Measurements from ENCODE around the gene IFTAP. TPM values are rescaled to one million over a fixed set of nuclear protein-coding genes. Genes with fewer than 3 reads are reported as not detected.
"Not testable (repeated sequence)": the region's sequence is repeated elsewhere in the genome, so short reads cannot be mapped to it uniquely, and the experiment has no call there.

The IFTAP gene
- total RNA-seq, 1 donor from 2014 or later: 13.0 TPM

- no peak overlapping the region for H3K4me3 ChIP-seq
- no peaks in the 10 kb centered on the region for H3K9me3 ChIP-seq
- no peaks in the 10 kb centered on the region for H3K36me3 ChIP-seq
- H3K4me1 ChIP-seq: no peaks in the 10 kb centered on the region
- no peak for DNase-seq (ENCODE audit: extremely low spot score in 2 of 2)
- intact Hi-C loops (cut with DNase I): no loop called here
- TF ChIP-seq CTCF (IDR thresholded peaks at IDR 0.05) (no peak), POLR2AphosphoS5 (IDR thresholded peaks at IDR 0.05; ENCODE audit: insufficient read depth in 1 of 2, low read depth in 1 of 2) (no peak), POLR2A (IDR thresholded peaks at IDR 0.05) (no peak)
- H3K27me3 ChIP-seq: no peaks in the 10 kb centered on the region
- no peak overlapping the region for H3K27ac ChIP-seq
Observed at GRCh38 chr11:36628765-36629244, 34.5 kb downstream of the IFTAP start.

- Histone ChIP-seq H3K27ac (no peak overlapping the region), H3K4me3 (no peak overlapping the region), H3K4me1 (no peaks in the 10 kb centered on the region), H3K36me3 (no peaks in the 10 kb centered on the region), H3K27me3 (no peaks in the 10 kb centered on the region), H3K9me3 (no peaks in the 10 kb centered on the region)
- TF ChIP-seq CTCF (IDR thresholded peaks at IDR 0.05) (no peak), POLR2AphosphoS5 (IDR thresholded peaks at IDR 0.05; ENCODE audit: insufficient read depth in 1 of 2, low read depth in 1 of 2) (no peak), POLR2A (IDR thresholded peaks at IDR 0.05) (no peak)
- DNase-seq (ENCODE audit: extremely low spot score in 2 of 2): no peak
- intact Hi-C loops (cut with DNase I): no loop called here
Observed at GRCh38 chr11:36631774-36632173, 37.5 kb downstream of the IFTAP start.

DNA sequence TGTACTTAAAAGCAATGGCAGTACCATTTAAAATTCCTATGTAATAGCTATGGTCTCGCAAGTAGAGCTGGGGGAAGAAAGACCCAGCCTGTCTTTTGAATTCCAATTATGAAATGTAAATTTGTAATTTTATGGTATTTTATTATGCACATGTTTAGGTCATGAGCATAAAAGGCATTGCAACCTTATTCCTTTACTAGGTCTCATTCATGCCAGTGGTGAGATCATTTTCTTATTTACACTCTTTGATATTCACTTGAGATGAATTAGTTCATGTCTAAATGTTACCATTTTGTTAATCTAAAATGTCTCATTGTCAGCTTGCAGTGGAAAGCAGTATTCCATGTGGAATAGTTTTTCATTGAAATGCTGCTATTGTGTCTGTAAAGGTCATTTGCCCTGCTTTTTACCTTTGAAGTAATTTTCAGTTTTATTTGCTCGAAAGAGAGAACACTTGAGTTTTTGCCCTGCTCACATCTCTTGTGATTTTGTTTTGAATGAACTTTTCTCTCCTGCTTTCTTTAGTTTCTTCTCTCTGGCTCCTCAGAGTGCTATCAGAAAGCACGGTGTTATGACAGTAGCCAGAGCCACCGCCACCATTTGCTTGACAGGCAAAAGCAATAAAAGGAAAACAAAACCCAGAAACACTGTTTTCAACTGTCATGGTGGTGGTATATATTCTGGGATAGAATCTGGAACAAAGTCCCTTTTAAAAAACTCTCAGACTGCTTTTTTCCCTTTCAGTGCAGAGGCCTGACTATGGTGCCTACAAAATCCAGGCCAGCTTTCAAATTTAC is 41.0 kb downstream of the IFTAP start:
- no peak for DNase-seq (ENCODE audit: extremely low spot score in 2 of 2)
- Histone ChIP-seq H3K9me3 (no peaks in the 10 kb centered on the region), H3K4me1 (no peaks in the 10 kb centered on the region), H3K36me3 (peaks cover 0 to 6% of the 10 kb centered on the region in 2 donors), H3K4me3 (no peak overlapping the region), H3K27me3 (no peaks in the 10 kb centered on the region), H3K27ac (no peak overlapping the region)
- intact Hi-C loops (cut with DNase I): no loop called here
- TF ChIP-seq POLR2AphosphoS5 (IDR thresholded peaks at IDR 0.05; ENCODE audit: insufficient read depth in 1 of 2, low read depth in 1 of 2) (no peak), CTCF (IDR thresholded peaks at IDR 0.05) (no peak), POLR2A (IDR thresholded peaks at IDR 0.05) (no peak)

DNA sequence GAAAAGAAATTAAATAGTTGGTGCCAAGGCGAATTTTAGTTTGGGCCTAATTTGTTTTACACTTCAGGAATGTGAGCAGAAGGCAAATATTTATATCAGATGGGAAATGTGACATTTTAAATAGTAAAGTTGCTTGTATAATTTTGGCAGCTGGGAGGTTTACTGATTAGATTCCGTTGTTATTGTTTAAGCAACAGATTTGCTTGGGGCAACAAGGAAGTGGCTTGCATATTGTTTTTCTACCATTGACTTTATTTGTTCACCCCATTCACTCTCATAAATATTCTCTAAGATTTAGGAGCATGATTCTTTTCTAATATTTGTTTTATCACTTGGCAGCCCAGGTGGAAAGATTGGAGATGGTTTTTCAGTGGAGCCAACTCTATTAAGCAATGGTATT is 44.3 kb downstream of the IFTAP start:
- intact Hi-C loops (cut with DNase I): no loop called here
- DNase-seq (ENCODE audit: extremely low spot score in 2 of 2): no peak
- TF ChIP-seq POLR2A (IDR thresholded peaks at IDR 0.05) (no peak), POLR2AphosphoS5 (IDR thresholded peaks at IDR 0.05; ENCODE audit: insufficient read depth in 1 of 2, low read depth in 1 of 2) (no peak), CTCF (IDR thresholded peaks at IDR 0.05) (no peak)
- Histone ChIP-seq H3K4me3 (no peak overlapping the region), H3K9me3 (no peaks in the 10 kb centered on the region), H3K4me1 (no peaks in the 10 kb centered on the region), H3K27me3 (no peaks in the 10 kb centered on the region), H3K27ac (no peak overlapping the region), H3K36me3 (peaks cover 0 to 6% of the 10 kb centered on the region in 2 donors)

- TF ChIP-seq POLR2A (IDR thresholded peaks at IDR 0.05) (no peak), POLR2AphosphoS5 (IDR thresholded peaks at IDR 0.05; ENCODE audit: insufficient read depth in 1 of 2, low read depth in 1 of 2) (no peak), CTCF (IDR thresholded peaks at IDR 0.05) (no peak)
- no peaks in the 10 kb centered on the region for H3K9me3 ChIP-seq
- no peaks in the 10 kb centered on the region for H3K4me1 ChIP-seq
- no peak overlapping the region for H3K4me3 ChIP-seq
- no peaks in the 10 kb centered on the region for H3K27me3 ChIP-seq
- no peak for DNase-seq (ENCODE audit: extremely low spot score in 2 of 2)
- peaks cover 0 to 4% of the 10 kb centered on the region in 2 donors for H3K36me3 ChIP-seq
- intact Hi-C loops (cut with DNase I): no loop called here
- H3K27ac ChIP-seq: no peak overlapping the region
Observed at GRCh38 chr11:36657610-36658267, 63.4 kb downstream of the IFTAP start.

DNA sequence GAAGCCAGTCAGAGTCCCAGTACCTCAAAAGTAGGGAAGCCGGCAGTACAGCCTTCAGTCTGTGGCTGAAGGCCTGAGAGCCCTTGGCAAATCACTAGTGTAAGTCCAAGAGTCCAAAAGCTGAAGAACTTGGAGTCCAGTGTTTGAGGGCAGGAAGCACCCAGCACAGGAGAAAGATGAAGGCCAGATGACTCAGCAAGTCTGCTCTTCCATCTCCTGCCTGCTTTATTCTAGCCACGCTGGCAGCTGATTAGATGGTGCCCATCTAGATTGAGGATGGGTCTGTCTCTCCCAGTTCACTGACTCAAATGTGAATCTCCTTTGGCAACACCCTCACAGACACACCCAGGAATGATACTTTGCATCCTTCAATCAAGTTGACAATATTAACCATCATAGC is 67.1 kb downstream of the IFTAP start:
- intact Hi-C loops (cut with DNase I): loop anchor here (10.0 kb wide), 1 partner anchor 97 kb away; the partner anchor contains the start of gene RAG1
- H3K4me3 ChIP-seq; H3K9me3 ChIP-seq; H3K4me1 ChIP-seq; DNase-seq (ENCODE audit: extremely low spot score in 2 of 2); H3K27ac ChIP-seq; H3K27me3 ChIP-seq; H3K36me3 ChIP-seq: not testable (repeated sequence)
